GM23338 (cell line): Measurements from ENCODE around the gene OR51B2. TPM values are rescaled to one million over a fixed set of nuclear protein-coding genes. Genes with fewer than 3 reads are reported as not detected.

Experiments used
- ATAC-seq: fragments of 200-7000 bp; cut with Tn5 transposase; 3 replicates; pipeline ENCODE4 v1.9.1; 2020
- DNase-seq: peaks from one replicate; pipeline ENCODE4 v3.0.0-alpha.2; 2015; ENCODE audit warnings: low spot score
- H2AFZ ChIP-seq: fragments of 200-600 bp; sonication (generic); 2 replicates; pipeline ENCODE4 v1.8.0; 2016; ENCODE audit warnings: antibody characterized with exemption, mild to moderate bottlenecking, moderate library complexity
- H3F3A ChIP-seq: fragments of 200-600 bp; sonication (generic); replicated peaks from 2 replicates; pipeline ENCODE4 v1.8.0; 2017; ENCODE audit warnings: antibody characterized with exemption, mixed run types, low read depth
- H3K27ac ChIP-seq: fragments of 200-600 bp; sonication (generic); 2 replicates; pipeline ENCODE4 v1.6.1; 2016; ENCODE audit warnings: low read depth
- H3K27me3 ChIP-seq: fragments of 200-600 bp; sonication (generic); 2 replicates; pipeline ENCODE4 v1.8.0; 2016; ENCODE audit warnings: mild to moderate bottlenecking, mixed run types, moderate library complexity; ENCODE audit not compliant: insufficient read depth
- H3K36me3 ChIP-seq: fragments of 200-600 bp; sonication (generic); 2 replicates; pipeline ENCODE4 v1.8.0; 2016; ENCODE audit warnings: mild to moderate bottlenecking; ENCODE audit not compliant: insufficient read depth
- H3K4me1 ChIP-seq: fragments of 200-600 bp; sonication (generic); 2 replicates; pipeline ENCODE4 v1.8.0; 2016; ENCODE audit warnings: mild to moderate bottlenecking, moderate library complexity; ENCODE audit not compliant: insufficient read depth
- H3K4me2 ChIP-seq: fragments of 200-600 bp; sonication (generic); 2 replicates; pipeline ENCODE4 v1.7.1; 2017; ENCODE audit warnings: mixed run types
- H3K4me3 ChIP-seq: fragments of 200-600 bp; sonication (generic); 2 replicates; pipeline ENCODE4 v1.6.1; 2016; ENCODE audit warnings: mixed run types
- H3K79me2 ChIP-seq: fragments of 200-600 bp; sonication (generic); replicated peaks from 2 replicates; pipeline ENCODE4 v1.8.0; 2017; ENCODE audit warnings: mild to moderate bottlenecking; ENCODE audit not compliant: insufficient read depth
- H3K9me2 ChIP-seq: fragments of 200-600 bp; sonication (generic); 2 replicates; pipeline ENCODE4 v1.8.0; 2017; ENCODE audit not compliant: insufficient read depth
- H4K20me1 ChIP-seq: fragments of 200-600 bp; sonication (generic); replicated peaks from 2 replicates; pipeline ENCODE4 v1.8.0; 2017; ENCODE audit warnings: mild to moderate bottlenecking; ENCODE audit not compliant: insufficient read depth
- H3K27ac Mint-ChIP-seq: 2 replicates; pipeline ENCODE4 v1.8.0; 2020; ENCODE audit warnings: inconsistent platforms, mild to moderate bottlenecking, moderate library complexity, mixed read lengths
- H3K27me3 Mint-ChIP-seq: 3 replicates; pipeline ENCODE4 v1.8.0; 2022; ENCODE audit warnings: low read depth, mild to moderate bottlenecking, moderate library complexity, mixed read lengths, inconsistent platforms; ENCODE audit not compliant: insufficient read depth, poor library complexity
- H3K36me3 Mint-ChIP-seq: 3 replicates; pipeline ENCODE4 v1.8.0; 2021; ENCODE audit warnings: low read depth, mild to moderate bottlenecking, inconsistent platforms, moderate library complexity, mixed read lengths
- H3K4me1 Mint-ChIP-seq: 3 replicates; pipeline ENCODE4 v1.8.0; 2020; ENCODE audit warnings: mild to moderate bottlenecking, inconsistent platforms, mixed read lengths
- H3K4me3 Mint-ChIP-seq: 3 replicates; pipeline ENCODE4 v1.8.0; 2021; ENCODE audit warnings: moderate library complexity, mild to moderate bottlenecking, inconsistent platforms, mixed read lengths
- H3K9me3 Mint-ChIP-seq: 3 replicates; pipeline ENCODE4 v1.8.0; 2020; ENCODE audit warnings: moderate library complexity, mild to moderate bottlenecking, inconsistent platforms, mixed read lengths
- CREB1 ChIP-seq: fragments of 250-450 bp; sonication (Bioruptor Pico); IDR thresholded peaks from 2 replicates; pipeline ENCODE4 v1.5.0; 2020; ENCODE audit warnings: low read depth, mild to moderate bottlenecking, moderate library complexity
- EZH2 ChIP-seq: fragments of 200-600 bp; sonication (generic); IDR thresholded peaks from one replicate; pipeline ENCODE4 v1.8.0; 2017; ENCODE audit warnings: antibody characterized with exemption, mild to moderate bottlenecking, low read depth; ENCODE audit not compliant: unreplicated experiment
- EZH2phosphoT487 ChIP-seq: fragments of 200-600 bp; sonication (generic); IDR thresholded peaks from one replicate; pipeline ENCODE4 v1.8.1; 2018; ENCODE audit warnings: antibody characterized with exemption; ENCODE audit not compliant: unreplicated experiment
- JUNB ChIP-seq: IDR thresholded peaks from one replicate; pipeline ENCODE4 v1.6.1; 2016; ENCODE audit warnings: antibody characterized with exemption; ENCODE audit not compliant: unreplicated experiment
- NANOG ChIP-seq: IDR thresholded peaks from 2 replicates; pipeline ENCODE4 v1.6.1; 2016; ENCODE audit warnings: antibody characterized with exemption, borderline replicate concordance
- POLR2AphosphoS5 ChIP-seq: IDR thresholded peaks from 2 replicates; pipeline ENCODE4 v1.6.1; 2016; ENCODE audit warnings: antibody characterized with exemption, low read depth
- STAT1 ChIP-seq: IDR thresholded peaks from one replicate; pipeline ENCODE4 v1.6.1; 2016; ENCODE audit warnings: antibody characterized with exemption; ENCODE audit not compliant: unreplicated experiment
- ZNF114 ChIP-seq: fragments of 250-450 bp; sonication (Bioruptor Pico); IDR thresholded peaks from 2 replicates; pipeline ENCODE4 v1.5.0; 2020; ENCODE audit warnings: mild to moderate bottlenecking, moderate library complexity
- ZNF331 ChIP-seq: fragments of 250-450 bp; sonication (Bioruptor Pico); IDR thresholded peaks from 2 replicates; pipeline ENCODE4 v1.5.0; 2020; ENCODE audit warnings: low read depth, mild to moderate bottlenecking, moderate library complexity
- polyA plus RNA-seq: library from polyadenylated mRNA; unstranded; fragments of >200 nt; fragmentation: Nextera tagmentation; extraction: Ambion mirVana; gene quantifications from 2 replicates; pipeline ENCODE4 v1.2.1, GENCODE V29; 2016
- total RNA-seq: library from RNA; depleted of rRNA; stranded (reverse); fragments of >200 nt; shearing (Covaris generic); gene quantifications from 2 replicates; pipeline ENCODE4 v1.2.3, GENCODE V29; 2014
- TF ChIP-seq, protein P1 (sequence below): IDR thresholded peaks from 2 replicates; pipeline ENCODE4 v1.6.1; 2016; ENCODE audit warnings: antibody characterized with exemption
- TF ChIP-seq, protein P2 (sequence below), 2 experiments: fragments of 200-600 bp in 1 of 2; sonication (generic) in 1 of 2; conservative IDR thresholded peaks; 2 replicates each; pipeline versions ENCODE4 v1.5.1 to v1.6.1; 2016 to 2017; ENCODE audit warnings: antibody characterized with exemption in 2 of 2, low read depth in 2 of 2, mild to moderate bottlenecking in 2 of 2, moderate library complexity in 1 of 2
- TF ChIP-seq, protein P3 (sequence below): fragments of 250-450 bp; sonication (Bioruptor Pico); IDR thresholded peaks from 2 replicates; pipeline ENCODE4 v1.5.0; 2020; ENCODE audit warnings: mild to moderate bottlenecking, moderate library complexity
- TF ChIP-seq, protein P4 (sequence below): IDR thresholded peaks from one replicate; pipeline ENCODE4 v1.6.1; 2018; ENCODE audit warnings: antibody characterized with exemption; ENCODE audit not compliant: unreplicated experiment

The OR51B2 gene
- total and polyA plus RNA-seq, 2 experiments from 2014 or later, result not detected

DNA sequence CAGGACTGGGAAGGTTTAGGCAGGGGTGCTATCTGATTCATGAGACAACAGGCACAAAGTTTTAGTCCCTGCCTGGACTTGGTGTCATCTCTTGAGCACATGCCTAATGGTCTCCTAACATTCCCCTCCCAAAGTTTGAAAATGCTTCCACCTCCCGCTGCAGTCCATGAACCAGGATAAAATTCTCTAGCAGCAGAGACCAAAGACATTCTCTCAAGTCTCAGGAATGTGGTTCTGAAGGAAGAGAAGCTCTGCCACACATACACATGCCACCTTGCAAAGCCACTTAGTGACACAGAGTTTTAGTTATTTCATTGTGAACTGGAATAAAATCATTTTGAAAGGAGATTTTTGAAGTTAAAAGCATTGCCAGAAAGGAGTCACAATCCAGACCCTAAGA lies 42.8 kb upstream of the OR51B2 start:
- peaks cover 2% of the 10 kb centered on the region for H3K27me3 Mint-ChIP-seq
- Histone ChIP-seq H3K27me3 (no peaks in the 10 kb centered on the region), H3K27ac (no peak overlapping the region), H3K4me2 (no peak overlapping the region), H2AFZ (no peak overlapping the region), H3K9me2 (no peaks in the 10 kb centered on the region), H4K20me1 (no peaks in the 10 kb centered on the region), H3K36me3 (no peaks in the 10 kb centered on the region), H3K79me2 (no peaks in the 10 kb centered on the region), H3K4me3 (no peak overlapping the region), H3F3A (no peaks in the 10 kb centered on the region), H3K4me1 (peaks cover 20% of the 10 kb centered on the region)
- H3K4me1 Mint-ChIP-seq, result peaks cover 8% of the 10 kb centered on the region; the same call in 2 of the 3 replicates
- no peak for ATAC-seq
- no peaks in the 10 kb centered on the region for H3K9me3 Mint-ChIP-seq
- no peak overlapping the region for H3K27ac Mint-ChIP-seq
- no peak for DNase-seq
- no peak overlapping the region for H3K4me3 Mint-ChIP-seq
- TF ChIP-seq ZNF331, result no peak
- no peak for TF ChIP-seq EZH2phosphoT487
- TF ChIP-seq CREB1 (CRISPR knock-in tag), result no peak
- TF ChIP-seq, protein P1, sequence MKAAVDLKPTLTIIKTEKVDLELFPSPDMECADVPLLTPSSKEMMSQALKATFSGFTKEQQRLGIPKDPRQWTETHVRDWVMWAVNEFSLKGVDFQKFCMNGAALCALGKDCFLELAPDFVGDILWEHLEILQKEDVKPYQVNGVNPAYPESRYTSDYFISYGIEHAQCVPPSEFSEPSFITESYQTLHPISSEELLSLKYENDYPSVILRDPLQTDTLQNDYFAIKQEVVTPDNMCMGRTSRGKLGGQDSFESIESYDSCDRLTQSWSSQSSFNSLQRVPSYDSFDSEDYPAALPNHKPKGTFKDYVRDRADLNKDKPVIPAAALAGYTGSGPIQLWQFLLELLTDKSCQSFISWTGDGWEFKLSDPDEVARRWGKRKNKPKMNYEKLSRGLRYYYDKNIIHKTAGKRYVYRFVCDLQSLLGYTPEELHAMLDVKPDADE, result no peak
- TF ChIP-seq, protein P2, sequence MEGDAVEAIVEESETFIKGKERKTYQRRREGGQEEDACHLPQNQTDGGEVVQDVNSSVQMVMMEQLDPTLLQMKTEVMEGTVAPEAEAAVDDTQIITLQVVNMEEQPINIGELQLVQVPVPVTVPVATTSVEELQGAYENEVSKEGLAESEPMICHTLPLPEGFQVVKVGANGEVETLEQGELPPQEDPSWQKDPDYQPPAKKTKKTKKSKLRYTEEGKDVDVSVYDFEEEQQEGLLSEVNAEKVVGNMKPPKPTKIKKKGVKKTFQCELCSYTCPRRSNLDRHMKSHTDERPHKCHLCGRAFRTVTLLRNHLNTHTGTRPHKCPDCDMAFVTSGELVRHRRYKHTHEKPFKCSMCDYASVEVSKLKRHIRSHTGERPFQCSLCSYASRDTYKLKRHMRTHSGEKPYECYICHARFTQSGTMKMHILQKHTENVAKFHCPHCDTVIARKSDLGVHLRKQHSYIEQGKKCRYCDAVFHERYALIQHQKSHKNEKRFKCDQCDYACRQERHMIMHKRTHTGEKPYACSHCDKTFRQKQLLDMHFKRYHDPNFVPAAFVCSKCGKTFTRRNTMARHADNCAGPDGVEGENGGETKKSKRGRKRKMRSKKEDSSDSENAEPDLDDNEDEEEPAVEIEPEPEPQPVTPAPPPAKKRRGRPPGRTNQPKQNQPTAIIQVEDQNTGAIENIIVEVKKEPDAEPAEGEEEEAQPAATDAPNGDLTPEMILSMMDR (conservative IDR thresholded peaks at IDR 0.05; ENCODE audit: low read depth in 2 of 2), result no peak
- TF ChIP-seq, protein P3, sequence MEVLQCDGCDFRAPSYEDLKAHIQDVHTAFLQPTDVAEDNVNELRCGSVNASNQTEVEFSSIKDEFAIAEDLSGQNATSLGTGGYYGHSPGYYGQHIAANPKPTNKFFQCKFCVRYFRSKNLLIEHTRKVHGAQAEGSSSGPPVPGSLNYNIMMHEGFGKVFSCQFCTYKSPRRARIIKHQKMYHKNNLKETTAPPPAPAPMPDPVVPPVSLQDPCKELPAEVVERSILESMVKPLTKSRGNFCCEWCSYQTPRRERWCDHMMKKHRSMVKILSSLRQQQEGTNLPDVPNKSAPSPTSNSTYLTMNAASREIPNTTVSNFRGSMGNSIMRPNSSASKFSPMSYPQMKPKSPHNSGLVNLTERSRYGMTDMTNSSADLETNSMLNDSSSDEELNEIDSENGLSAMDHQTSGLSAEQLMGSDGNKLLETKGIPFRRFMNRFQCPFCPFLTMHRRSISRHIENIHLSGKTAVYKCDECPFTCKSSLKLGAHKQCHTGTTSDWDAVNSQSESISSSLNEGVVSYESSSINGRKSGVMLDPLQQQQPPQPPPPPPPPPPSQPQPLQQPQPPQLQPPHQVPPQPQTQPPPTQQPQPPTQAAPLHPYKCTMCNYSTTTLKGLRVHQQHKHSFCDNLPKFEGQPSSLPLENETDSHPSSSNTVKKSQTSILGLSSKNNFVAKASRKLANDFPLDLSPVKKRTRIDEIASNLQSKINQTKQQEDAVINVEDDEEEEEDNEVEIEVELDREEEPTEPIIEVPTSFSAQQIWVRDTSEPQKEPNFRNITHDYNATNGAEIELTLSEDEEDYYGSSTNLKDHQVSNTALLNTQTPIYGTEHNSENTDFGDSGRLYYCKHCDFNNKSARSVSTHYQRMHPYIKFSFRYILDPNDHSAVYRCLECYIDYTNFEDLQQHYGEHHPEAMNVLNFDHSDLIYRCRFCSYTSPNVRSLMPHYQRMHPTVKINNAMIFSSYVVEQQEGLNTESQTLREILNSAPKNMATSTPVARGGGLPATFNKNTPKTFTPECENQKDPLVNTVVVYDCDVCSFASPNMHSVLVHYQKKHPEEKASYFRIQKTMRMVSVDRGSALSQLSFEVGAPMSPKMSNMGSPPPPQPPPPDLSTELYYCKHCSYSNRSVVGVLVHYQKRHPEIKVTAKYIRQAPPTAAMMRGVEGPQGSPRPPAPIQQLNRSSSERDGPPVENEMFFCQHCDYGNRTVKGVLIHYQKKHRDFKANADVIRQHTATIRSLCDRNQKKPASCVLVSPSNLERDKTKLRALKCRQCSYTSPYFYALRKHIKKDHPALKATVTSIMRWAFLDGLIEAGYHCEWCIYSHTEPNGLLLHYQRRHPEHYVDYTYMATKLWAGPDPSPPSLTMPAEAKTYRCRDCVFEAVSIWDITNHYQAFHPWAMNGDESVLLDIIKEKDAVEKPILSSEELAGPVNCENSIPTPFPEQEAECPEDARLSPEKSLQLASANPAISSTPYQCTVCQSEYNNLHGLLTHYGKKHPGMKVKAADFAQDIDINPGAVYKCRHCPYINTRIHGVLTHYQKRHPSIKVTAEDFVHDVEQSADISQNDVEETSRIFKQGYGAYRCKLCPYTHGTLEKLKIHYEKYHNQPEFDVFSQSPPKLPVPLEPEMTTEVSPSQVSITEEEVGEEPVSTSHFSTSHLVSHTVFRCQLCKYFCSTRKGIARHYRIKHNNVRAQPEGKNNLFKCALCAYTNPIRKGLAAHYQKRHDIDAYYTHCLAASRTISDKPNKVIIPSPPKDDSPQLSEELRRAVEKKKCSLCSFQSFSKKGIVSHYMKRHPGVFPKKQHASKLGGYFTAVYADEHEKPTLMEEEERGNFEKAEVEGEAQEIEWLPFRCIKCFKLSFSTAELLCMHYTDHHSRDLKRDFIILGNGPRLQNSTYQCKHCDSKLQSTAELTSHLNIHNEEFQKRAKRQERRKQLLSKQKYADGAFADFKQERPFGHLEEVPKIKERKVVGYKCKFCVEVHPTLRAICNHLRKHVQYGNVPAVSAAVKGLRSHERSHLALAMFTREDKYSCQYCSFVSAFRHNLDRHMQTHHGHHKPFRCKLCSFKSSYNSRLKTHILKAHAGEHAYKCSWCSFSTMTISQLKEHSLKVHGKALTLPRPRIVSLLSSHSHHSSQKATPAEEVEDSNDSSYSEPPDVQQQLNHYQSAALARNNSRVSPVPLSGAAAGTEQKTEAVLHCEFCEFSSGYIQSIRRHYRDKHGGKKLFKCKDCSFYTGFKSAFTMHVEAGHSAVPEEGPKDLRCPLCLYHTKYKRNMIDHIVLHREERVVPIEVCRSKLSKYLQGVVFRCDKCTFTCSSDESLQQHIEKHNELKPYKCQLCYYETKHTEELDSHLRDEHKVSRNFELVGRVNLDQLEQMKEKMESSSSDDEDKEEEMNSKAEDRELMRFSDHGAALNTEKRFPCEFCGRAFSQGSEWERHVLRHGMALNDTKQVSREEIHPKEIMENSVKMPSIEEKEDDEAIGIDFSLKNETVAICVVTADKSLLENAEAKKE (CRISPR knock-in tag), result no peak
- no peak for TF ChIP-seq EZH2
- no peak for TF ChIP-seq NANOG
- no peak for TF ChIP-seq POLR2AphosphoS5
- no peak for TF ChIP-seq ZNF114 (CRISPR knock-in tag)
- no peak for TF ChIP-seq JUNB
- TF ChIP-seq, protein P4, sequence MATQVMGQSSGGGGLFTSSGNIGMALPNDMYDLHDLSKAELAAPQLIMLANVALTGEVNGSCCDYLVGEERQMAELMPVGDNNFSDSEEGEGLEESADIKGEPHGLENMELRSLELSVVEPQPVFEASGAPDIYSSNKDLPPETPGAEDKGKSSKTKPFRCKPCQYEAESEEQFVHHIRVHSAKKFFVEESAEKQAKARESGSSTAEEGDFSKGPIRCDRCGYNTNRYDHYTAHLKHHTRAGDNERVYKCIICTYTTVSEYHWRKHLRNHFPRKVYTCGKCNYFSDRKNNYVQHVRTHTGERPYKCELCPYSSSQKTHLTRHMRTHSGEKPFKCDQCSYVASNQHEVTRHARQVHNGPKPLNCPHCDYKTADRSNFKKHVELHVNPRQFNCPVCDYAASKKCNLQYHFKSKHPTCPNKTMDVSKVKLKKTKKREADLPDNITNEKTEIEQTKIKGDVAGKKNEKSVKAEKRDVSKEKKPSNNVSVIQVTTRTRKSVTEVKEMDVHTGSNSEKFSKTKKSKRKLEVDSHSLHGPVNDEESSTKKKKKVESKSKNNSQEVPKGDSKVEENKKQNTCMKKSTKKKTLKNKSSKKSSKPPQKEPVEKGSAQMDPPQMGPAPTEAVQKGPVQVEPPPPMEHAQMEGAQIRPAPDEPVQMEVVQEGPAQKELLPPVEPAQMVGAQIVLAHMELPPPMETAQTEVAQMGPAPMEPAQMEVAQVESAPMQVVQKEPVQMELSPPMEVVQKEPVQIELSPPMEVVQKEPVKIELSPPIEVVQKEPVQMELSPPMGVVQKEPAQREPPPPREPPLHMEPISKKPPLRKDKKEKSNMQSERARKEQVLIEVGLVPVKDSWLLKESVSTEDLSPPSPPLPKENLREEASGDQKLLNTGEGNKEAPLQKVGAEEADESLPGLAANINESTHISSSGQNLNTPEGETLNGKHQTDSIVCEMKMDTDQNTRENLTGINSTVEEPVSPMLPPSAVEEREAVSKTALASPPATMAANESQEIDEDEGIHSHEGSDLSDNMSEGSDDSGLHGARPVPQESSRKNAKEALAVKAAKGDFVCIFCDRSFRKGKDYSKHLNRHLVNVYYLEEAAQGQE, result no peak
- no peak for TF ChIP-seq STAT1
- no peaks in the 10 kb centered on the region for H3K36me3 Mint-ChIP-seq
